Stimulated activated CD4-positive, alpha-beta T cell treated with anti-CD3 and anti-CD28 coated beads, Interleukin-12 subunit alpha, Interleukin-12 subunit beta, amount 100 ng/mL, for 4 hours (primary cell): ENCODE results near the gene CDH22.

Experiments
- DNase-seq: peaks from one replicate; pipeline ENCODE4 v3.0.0-alpha.2; 2020

Gene CDH22

GRCh38 chr20:46235077-46235476 is 73.2 kb downstream of the CDH22 start:
- no peak for DNase-seq

GRCh38 chr20:46233701-46234100 is 74.6 kb downstream of the CDH22 start:
- DNase-seq = no peak

- DNase-seq = no peak
Measured at GRCh38 chr20:46232539-46232938, 75.8 kb downstream of the CDH22 start.

- DNase-seq = no peak
Measured at GRCh38 chr20:46230801-46231282, 77.5 kb downstream of the CDH22 start.

GRCh38 chr20:46230106-46230491 is 78.2 kb downstream of the CDH22 start:
- no peak for DNase-seq

GRCh38 chr20:46229478-46230105 is 78.7 kb downstream of the CDH22 start:
- no peak for DNase-seq

- no peak for DNase-seq
Measured at GRCh38 chr20:46228670-46229069, 79.6 kb downstream of the CDH22 start.

GRCh38 chr20:46227272-46227767 is 81.0 kb downstream of the CDH22 start:
- no peak for DNase-seq

GRCh38 chr20:46226602-46227001 is 81.7 kb downstream of the CDH22 start:
- no peak for DNase-seq

- DNase-seq = no peak
Measured at GRCh38 chr20:46222521-46223007, 85.7 kb downstream of the CDH22 start.

- DNase-seq = no peak
Measured at GRCh38 chr20:46221256-46221833, 87.0 kb downstream of the CDH22 start.

- no peak for DNase-seq
Measured at GRCh38 chr20:46220455-46221207, 87.7 kb downstream of the CDH22 start.

GRCh38 chr20:46219920-46220319 is 88.4 kb downstream of the CDH22 start:
- DNase-seq = no peak

- no peak for DNase-seq
Measured at GRCh38 chr20:46219190-46219589, 89.1 kb downstream of the CDH22 start.

- DNase-seq = no peak
Measured at GRCh38 chr20:46218656-46219055, 89.6 kb downstream of the CDH22 start.

GRCh38 chr20:46217583-46217982 is 90.7 kb downstream of the CDH22 start:
- DNase-seq = no peak

GRCh38 chr20:46216770-46217464 is 91.4 kb downstream of the CDH22 start:
- no peak for DNase-seq

- DNase-seq = no peak
Measured at GRCh38 chr20:46215913-46216707, 92.2 kb downstream of the CDH22 start.

GRCh38 chr20:46214824-46215488 is 93.3 kb downstream of the CDH22 start:
- no peak for DNase-seq

- DNase-seq = no peak
Measured at GRCh38 chr20:46213946-46214823, 94.1 kb downstream of the CDH22 start.

- no peak for DNase-seq
Measured at GRCh38 chr20:46212876-46213275, 95.4 kb downstream of the CDH22 start.
